ENCODE results near the gene ZBTB32.
A peak's percentile ranks its signal among the peaks of the same experiment; 100 is the strongest.
"Not testable (repeated sequence)": the region's sequence is repeated elsewhere in the genome, so short reads cannot be mapped to it uniquely, and the experiment has no call there.

The ZBTB32 gene

GRCh38 chr19:35704218-35704617, at the start of gene ZBTB32:
TSS of gene ZBTB32 (plus strand) at chr19:35704558. CDS start at chr19:35714627, 10,069 bp downstream.
- no peak within 1 kb of the TSS for H3K4me3 ChIP-seq (ENCODE audit: low read depth, low read length)
- TF ChIP-seq CTCF (IDR thresholded peaks at IDR 0.05; ENCODE audit: low read depth, low read length, missing control alignments), result no peak
- no peak for DNase-seq (ENCODE audit: low read depth)

GRCh38 chr19:35654828-35655227, 49.5 kb upstream of the ZBTB32 start:
- not testable (repeated sequence) for DNase-seq (ENCODE audit: low read depth); H3K4me3 ChIP-seq (ENCODE audit: low read depth, low read length)

GRCh38 chr19:35655600-35655999, 48.8 kb upstream of the ZBTB32 start:
- TF ChIP-seq CTCF (IDR thresholded peaks at IDR 0.05; ENCODE audit: low read depth, low read length, missing control alignments), result no peak
- no peak overlapping the region for H3K4me3 ChIP-seq (ENCODE audit: low read depth, low read length)
- no peak for DNase-seq (ENCODE audit: low read depth)

- DNase-seq (ENCODE audit: low read depth), result no peak
- no peak for TF ChIP-seq CTCF (IDR thresholded peaks at IDR 0.05; ENCODE audit: low read depth, low read length, missing control alignments)
Measured at GRCh38 chr19:35656700-35657099, 47.7 kb upstream of the ZBTB32 start.

GRCh38 chr19:35657904-35658700, 46.3 kb upstream of the ZBTB32 start:
- TF ChIP-seq CTCF (IDR thresholded peaks at IDR 0.05; ENCODE audit: low read depth, low read length, missing control alignments), result peak; percentile 32
- no peak for DNase-seq (ENCODE audit: low read depth)

More at GRCh38 chr19:35656700-35657099, 47.7 kb upstream of the ZBTB32 start:
- no peak overlapping the region for H3K4me3 ChIP-seq (ENCODE audit: low read depth, low read length)

GRCh38 chr19:35661995-35662340, 42.4 kb upstream of the ZBTB32 start:
- no peak for TF ChIP-seq CTCF (IDR thresholded peaks at IDR 0.05; ENCODE audit: low read depth, low read length, missing control alignments)
- DNase-seq (ENCODE audit: low read depth), result no peak
- no peak overlapping the region for H3K4me3 ChIP-seq (ENCODE audit: low read depth, low read length)

More at GRCh38 chr19:35657904-35658700, 46.3 kb upstream of the ZBTB32 start:
- no peak overlapping the region for H3K4me3 ChIP-seq (ENCODE audit: low read depth, low read length)

- TF ChIP-seq CTCF (IDR thresholded peaks at IDR 0.05; ENCODE audit: low read depth, low read length, missing control alignments), result no peak
- DNase-seq (ENCODE audit: low read depth), result no peak
- no peak overlapping the region for H3K4me3 ChIP-seq (ENCODE audit: low read depth, low read length)
Measured at GRCh38 chr19:35663981-35664380, 40.4 kb upstream of the ZBTB32 start.

Data from GM12864 (cell line).